HS-5 (cell line): ENCODE measurements around the gene SCAPER.

ENCODE experiments used
- DNase-seq: peaks from one replicate; pipeline ENCODE4 v3.0.0-alpha.2; 2012; ENCODE audit warnings: low read depth

Gene SCAPER

GRCh38 chr15:76339305-76340197, 565.6 kb downstream of the SCAPER start:
- DNase-seq = no peak

- DNase-seq = no peak
These were observed 566.4 kb downstream of the SCAPER start for GRCh38 chr15:76338486-76339304.

- no peak for DNase-seq
These were observed 567.2 kb downstream of the SCAPER start for GRCh38 chr15:76337696-76338485.

- no peak for DNase-seq
These were observed 568.0 kb downstream of the SCAPER start for GRCh38 chr15:76337059-76337695.

- peak; percentile 87 for DNase-seq
These were observed 568.7 kb downstream of the SCAPER start, which contains the start of gene ISL2 for GRCh38 chr15:76336254-76337058. Gene ISL2, plus strand, starts transcription at chr15:76336773. Its CDS starts 111 bp downstream, at chr15:76336884.

GRCh38 chr15:76335307-76336253, 569.6 kb downstream of the SCAPER start:
- no peak for DNase-seq

GRCh38 chr15:76334438-76335306, 570.5 kb downstream of the SCAPER start:
- no peak for DNase-seq

- DNase-seq = no peak
These were observed 571.3 kb downstream of the SCAPER start for GRCh38 chr15:76333720-76334437.

- no peak for DNase-seq
These were observed 571.8 kb downstream of the SCAPER start for GRCh38 chr15:76333309-76333708.

- no peak for DNase-seq
These were observed 572.3 kb downstream of the SCAPER start for GRCh38 chr15:76332796-76333195.

- DNase-seq = no peak
These were observed 575.0 kb downstream of the SCAPER start for GRCh38 chr15:76330080-76330680.

- DNase-seq = no peak
These were observed 576.2 kb downstream of the SCAPER start for GRCh38 chr15:76328958-76329357.

- DNase-seq = no peak
These were observed 576.9 kb downstream of the SCAPER start for GRCh38 chr15:76328106-76328696.

- no peak for DNase-seq
These were observed 577.7 kb downstream of the SCAPER start for GRCh38 chr15:76327191-76328105.

GRCh38 chr15:76325704-76326103, 579.4 kb downstream of the SCAPER start:
- no peak for DNase-seq

- no peak for DNase-seq
These were observed 581.1 kb downstream of the SCAPER start for GRCh38 chr15:76324066-76324465.
